Activated CD4-positive, alpha-beta T cell treated with anti-CD3 and anti-CD28 coated beads for 24 hours (primary cell): ENCODE measurements around the gene CEP85L.

ENCODE experiments used
- DNase-seq, 2 donors: peaks; one replicate each; pipeline ENCODE4 v3.0.0-alpha.2; 2020; ENCODE audit warnings: low read depth in 2 of 2

CEP85L gene

GRCh38 chr6:118660218-118660569 lies 8.8 kb upstream of the CEP85L start:
- peak in 1 of 2 donors; percentile 29 for DNase-seq

- no peak for DNase-seq
Observed at GRCh38 chr6:118659513-118660217, 8.3 kb upstream of the CEP85L start.

- no peak for DNase-seq
Observed at GRCh38 chr6:118656847-118657451, 5.6 kb upstream of the CEP85L start.

- no peak for DNase-seq
Observed at GRCh38 chr6:118652051-118652615, 742 bp upstream of the CEP85L start.

GRCh38 chr6:118650582-118651281 lies 659 bp downstream of the CEP85L start:
- DNase-seq = peak in 1 of 2 donors; percentile 30

GRCh38 chr6:118649918-118650581 lies 1.3 kb downstream of the CEP85L start:
- DNase-seq = no peak

- DNase-seq = no peak
Observed at GRCh38 chr6:118648866-118649554, 2.4 kb downstream of the CEP85L start.

GRCh38 chr6:118646977-118647376 lies 4.4 kb downstream of the CEP85L start:
- DNase-seq = no peak

- no peak for DNase-seq
Observed at GRCh38 chr6:118645395-118645794, 6.0 kb downstream of the CEP85L start.

- no peak for DNase-seq
Observed at GRCh38 chr6:118644007-118644406, 7.4 kb downstream of the CEP85L start.

- no peak for DNase-seq
Observed at GRCh38 chr6:118641042-118641441, 10.3 kb downstream of the CEP85L start.

- DNase-seq = no peak
Observed at GRCh38 chr6:118639054-118639964, 12.1 kb downstream of the CEP85L start.

- DNase-seq = no peak
Observed at GRCh38 chr6:118638288-118638687, 13.1 kb downstream of the CEP85L start.

- DNase-seq = no peak
Observed at GRCh38 chr6:118635909-118636735, 15.3 kb downstream of the CEP85L start.

GRCh38 chr6:118632359-118632758 lies 19.0 kb downstream of the CEP85L start:
- DNase-seq = no peak

GRCh38 chr6:118630923-118631322 lies 20.5 kb downstream of the CEP85L start:
- DNase-seq = no peak

- DNase-seq = no peak
Observed at GRCh38 chr6:118630067-118630466, 21.3 kb downstream of the CEP85L start.

GRCh38 chr6:118627724-118628123 lies 23.7 kb downstream of the CEP85L start:
- DNase-seq = no peak

- DNase-seq = no peak
Observed at GRCh38 chr6:118625833-118626232, 25.6 kb downstream of the CEP85L start.
